HUES64 (cell line): ENCODE data around the gene CHDH.

Source experiments
- H3K27ac ChIP-seq: 2 replicates; pipeline ENCODE4 v1.7.0; 2013; ENCODE audit warnings: low read depth, low read length, inconsistent platforms
- H3K27me3 ChIP-seq: 2 replicates; pipeline ENCODE4 v1.6.1; 2013; ENCODE audit warnings: mild to moderate bottlenecking, low read length; ENCODE audit not compliant: insufficient read depth
- H3K36me3 ChIP-seq: 2 replicates; pipeline ENCODE4 v1.6.1; 2013; ENCODE audit warnings: mild to moderate bottlenecking, low read length; ENCODE audit not compliant: insufficient read depth
- H3K4me1 ChIP-seq: 2 replicates; pipeline ENCODE4 v1.6.1; 2013; ENCODE audit warnings: mild to moderate bottlenecking, low read length, moderate library complexity; ENCODE audit not compliant: insufficient read depth
- H3K4me3 ChIP-seq: 2 replicates; pipeline ENCODE4 v1.5.1; 2013; ENCODE audit warnings: mild to moderate bottlenecking, low read length, moderate library complexity
- H3K9ac ChIP-seq: 2 replicates; pipeline ENCODE4 v1.6.1; 2013; ENCODE audit warnings: mild to moderate bottlenecking, low read depth, low read length
- H3K9me3 ChIP-seq: 2 replicates; pipeline ENCODE4 v1.6.1; 2013; ENCODE audit warnings: low read depth, low read length; ENCODE audit not compliant: insufficient read depth
- WGBS: fragments of 150-250, 120-280 bp; methylation state at CpG from one replicate; pipeline ENCODE4 v1.1.7; 2013; ENCODE audit warnings: missing lambda C conversion rate; 5-methylcytosine and 5-hydroxymethylcytosine counted together

CHDH gene

GRCh38 chr3:53823026-53823955, 22.9 kb downstream of the CHDH start:
- H3K36me3 ChIP-seq, result peaks cover 16% of the 10 kb centered on the region

GRCh38 chr3:53822331-53822741, 23.9 kb downstream of the CHDH start:
- Histone ChIP-seq H3K4me3 (no peak overlapping the region), H3K27ac (no peak overlapping the region), H3K36me3 (peaks cover 25% of the 10 kb centered on the region), H3K27me3 (no peaks in the 10 kb centered on the region), H3K4me1 (no peaks in the 10 kb centered on the region), H3K9ac (no peak overlapping the region), H3K9me3 (no peaks in the 10 kb centered on the region)
- WGBS, result 92% methylated on average over 14 of the region's 14 CpGs

More at GRCh38 chr3:53823026-53823955, 22.9 kb downstream of the CHDH start:
- Histone ChIP-seq H3K9me3 (no peaks in the 10 kb centered on the region), H3K9ac (no peak overlapping the region), H3K4me3 (no peak overlapping the region), H3K4me1 (no peaks in the 10 kb centered on the region), H3K27ac (no peak overlapping the region), H3K27me3 (no peaks in the 10 kb centered on the region)
- WGBS, result 94% methylated on average over 67 of the region's 67 CpGs

GRCh38 chr3:53821631-53822121, 24.5 kb downstream of the CHDH start:
- peaks cover 29% of the 10 kb centered on the region for H3K36me3 ChIP-seq
- H3K27ac ChIP-seq, result no peak overlapping the region
- WGBS, result 83% methylated on average over 5 of the region's 5 CpGs

GRCh38 chr3:53820756-53821580, 25.3 kb downstream of the CHDH start:
- H3K36me3 ChIP-seq, result peaks cover 29% of the 10 kb centered on the region
- no peaks in the 10 kb centered on the region for H3K9me3 ChIP-seq
- H3K4me1 ChIP-seq, result no peaks in the 10 kb centered on the region
- H3K9ac ChIP-seq, result no peak overlapping the region
- no peak overlapping the region for H3K27ac ChIP-seq
- no peaks in the 10 kb centered on the region for H3K27me3 ChIP-seq
- no peak overlapping the region for H3K4me3 ChIP-seq
- WGBS, result 93% methylated on average over 21 of the region's 21 CpGs

More at GRCh38 chr3:53821631-53822121, 24.5 kb downstream of the CHDH start:
- Histone ChIP-seq H3K4me3 (no peak overlapping the region), H3K9me3 (no peaks in the 10 kb centered on the region), H3K9ac (no peak overlapping the region), H3K27me3 (no peaks in the 10 kb centered on the region), H3K4me1 (no peaks in the 10 kb centered on the region)

GRCh38 chr3:53820084-53820483, 26.1 kb downstream of the CHDH start:
- 97% methylated on average over 5 of the region's 5 CpGs for WGBS
- H3K27ac ChIP-seq, result no peak overlapping the region
- no peak overlapping the region for H3K9ac ChIP-seq
- no peaks in the 10 kb centered on the region for H3K9me3 ChIP-seq
- H3K27me3 ChIP-seq, result no peaks in the 10 kb centered on the region
- no peak overlapping the region for H3K4me3 ChIP-seq
- H3K4me1 ChIP-seq, result no peaks in the 10 kb centered on the region
- peaks cover 32% of the 10 kb centered on the region for H3K36me3 ChIP-seq

- H3K9ac ChIP-seq, result no peak overlapping the region
- H3K27ac ChIP-seq, result no peak overlapping the region
- no peaks in the 10 kb centered on the region for H3K27me3 ChIP-seq
- no peak overlapping the region for H3K4me3 ChIP-seq
- peaks cover 32% of the 10 kb centered on the region for H3K36me3 ChIP-seq
- no peaks in the 10 kb centered on the region for H3K4me1 ChIP-seq
- 96% methylated on average over 14 of the region's 14 CpGs for WGBS
- no peaks in the 10 kb centered on the region for H3K9me3 ChIP-seq
These were observed 26.9 kb downstream of the CHDH start for GRCh38 chr3:53819163-53819868.

GRCh38 chr3:53818221-53819162, 27.7 kb downstream of the CHDH start:
- Histone ChIP-seq H3K4me3 (no peak overlapping the region), H3K4me1 (no peaks in the 10 kb centered on the region), H3K9ac (no peak overlapping the region), H3K27ac (no peak overlapping the region), H3K27me3 (no peaks in the 10 kb centered on the region), H3K9me3 (no peaks in the 10 kb centered on the region), H3K36me3 (peaks cover 32% of the 10 kb centered on the region)
- 91% methylated on average over 14 of the region's 14 CpGs for WGBS

GRCh38 chr3:53817809-53818208, 28.4 kb downstream of the CHDH start:
- no peak overlapping the region for H3K9ac ChIP-seq
- H3K9me3 ChIP-seq, result no peaks in the 10 kb centered on the region
- no peak overlapping the region for H3K4me3 ChIP-seq
- no peaks in the 10 kb centered on the region for H3K27me3 ChIP-seq
- H3K27ac ChIP-seq, result no peak overlapping the region
- H3K4me1 ChIP-seq, result no peaks in the 10 kb centered on the region
- WGBS, result 95% methylated on average over 17 of the region's 17 CpGs
- H3K36me3 ChIP-seq, result peaks cover 32% of the 10 kb centered on the region

GRCh38 chr3:53817211-53817610, 29.0 kb downstream of the CHDH start:
- Histone ChIP-seq H3K27ac (no peak overlapping the region), H3K4me3 (no peak overlapping the region), H3K9ac (no peak overlapping the region), H3K4me1 (no peaks in the 10 kb centered on the region), H3K27me3 (no peaks in the 10 kb centered on the region), H3K9me3 (no peaks in the 10 kb centered on the region), H3K36me3 (peaks cover 32% of the 10 kb centered on the region)
- WGBS, result 98% methylated on average over 6 of the region's 6 CpGs

- peaks cover 32% of the 10 kb centered on the region for H3K36me3 ChIP-seq
- 89% methylated on average over 4 of the region's 4 CpGs for WGBS
- H3K9me3 ChIP-seq, result no peaks in the 10 kb centered on the region
- H3K4me3 ChIP-seq, result no peak overlapping the region
- no peak overlapping the region for H3K9ac ChIP-seq
- no peaks in the 10 kb centered on the region for H3K27me3 ChIP-seq
- no peaks in the 10 kb centered on the region for H3K4me1 ChIP-seq
- H3K27ac ChIP-seq, result no peak overlapping the region
These were observed 29.8 kb downstream of the CHDH start for GRCh38 chr3:53816425-53816824.
